WTC11 (cell line): ENCODE results near the gene MAGI3.

Experiments
- ATF1 ChIP-seq: sonication (generic); formaldehyde crosslinking; IDR thresholded peaks from 2 replicates; pipeline ENCODE4 v1.8.1; 2023; ENCODE audit warnings: mild to moderate bottlenecking, moderate library complexity, missing genetic modification reagents
- CREM ChIP-seq: sonication (generic); formaldehyde crosslinking; IDR thresholded peaks from 2 replicates; pipeline ENCODE4 v1.8.1; 2022; ENCODE audit warnings: mild to moderate bottlenecking, missing genetic modification reagents, moderate library complexity
- ELF4 ChIP-seq: sonication (generic); formaldehyde crosslinking; IDR thresholded peaks from 2 replicates; pipeline ENCODE4 v1.8.1; 2022; ENCODE audit warnings: low read depth, mild to moderate bottlenecking, moderate library complexity, missing genetic modification reagents
- ERG ChIP-seq: fragments of 250-450 bp; sonication (Bioruptor Pico); IDR thresholded peaks from 2 replicates; pipeline ENCODE4 v1.8.0; 2021; ENCODE audit warnings: mild to moderate bottlenecking
- GABPB1 ChIP-seq: sonication (generic); formaldehyde crosslinking; IDR thresholded peaks from 2 replicates; pipeline ENCODE4 v1.8.1; 2023; ENCODE audit warnings: mild to moderate bottlenecking, missing genetic modification reagents
- NFATC4 ChIP-seq: fragments of 250-450 bp; sonication (Bioruptor Pico); IDR thresholded peaks from 2 replicates; pipeline ENCODE4 v1.9.0; 2021; ENCODE audit warnings: mild to moderate bottlenecking
- NR2C2 ChIP-seq: sonication (generic); formaldehyde crosslinking; IDR thresholded peaks from 2 replicates; pipeline ENCODE4 v1.8.0; 2022; ENCODE audit warnings: mild to moderate bottlenecking, missing genetic modification reagents
- USF2 ChIP-seq: sonication (generic); formaldehyde crosslinking; IDR thresholded peaks from 2 replicates; pipeline ENCODE4 v1.8.1; 2023; ENCODE audit warnings: mild to moderate bottlenecking, missing genetic modification reagents, moderate library complexity
- ZNF232 ChIP-seq: sonication (generic); formaldehyde crosslinking; IDR thresholded peaks from 2 replicates; pipeline ENCODE4 v1.8.0; 2022; ENCODE audit warnings: mild to moderate bottlenecking, missing genetic modification reagents
- TF ChIP-seq, protein P1 (sequence below): fragments of 200-600 bp; IDR thresholded peaks from 2 replicates; pipeline ENCODE4 v1.8.0; 2022; ENCODE audit warnings: antibody characterized with exemption

DNA sequence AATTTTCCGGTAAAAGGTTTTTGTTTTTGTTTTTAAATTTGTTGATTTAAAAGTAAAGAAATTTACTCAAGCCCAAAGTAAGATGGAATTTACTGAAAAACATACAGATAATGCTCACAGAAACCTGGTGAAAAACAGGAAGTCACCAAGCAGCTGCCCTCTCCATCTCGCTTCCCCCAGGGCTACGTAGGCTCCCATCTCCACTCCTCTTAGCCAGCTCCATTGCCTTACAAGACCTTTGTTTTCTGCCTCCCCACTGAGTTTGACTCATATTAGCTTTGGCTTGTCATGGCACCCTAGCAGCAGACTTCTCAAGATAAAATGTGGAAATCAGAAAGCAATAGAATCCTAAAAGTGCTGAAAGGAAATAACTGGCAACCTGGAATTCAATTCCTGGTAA is 311.1 kb downstream of the MAGI3 start:
- TF ChIP-seq, protein P1, sequence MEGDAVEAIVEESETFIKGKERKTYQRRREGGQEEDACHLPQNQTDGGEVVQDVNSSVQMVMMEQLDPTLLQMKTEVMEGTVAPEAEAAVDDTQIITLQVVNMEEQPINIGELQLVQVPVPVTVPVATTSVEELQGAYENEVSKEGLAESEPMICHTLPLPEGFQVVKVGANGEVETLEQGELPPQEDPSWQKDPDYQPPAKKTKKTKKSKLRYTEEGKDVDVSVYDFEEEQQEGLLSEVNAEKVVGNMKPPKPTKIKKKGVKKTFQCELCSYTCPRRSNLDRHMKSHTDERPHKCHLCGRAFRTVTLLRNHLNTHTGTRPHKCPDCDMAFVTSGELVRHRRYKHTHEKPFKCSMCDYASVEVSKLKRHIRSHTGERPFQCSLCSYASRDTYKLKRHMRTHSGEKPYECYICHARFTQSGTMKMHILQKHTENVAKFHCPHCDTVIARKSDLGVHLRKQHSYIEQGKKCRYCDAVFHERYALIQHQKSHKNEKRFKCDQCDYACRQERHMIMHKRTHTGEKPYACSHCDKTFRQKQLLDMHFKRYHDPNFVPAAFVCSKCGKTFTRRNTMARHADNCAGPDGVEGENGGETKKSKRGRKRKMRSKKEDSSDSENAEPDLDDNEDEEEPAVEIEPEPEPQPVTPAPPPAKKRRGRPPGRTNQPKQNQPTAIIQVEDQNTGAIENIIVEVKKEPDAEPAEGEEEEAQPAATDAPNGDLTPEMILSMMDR = no peak
- TF ChIP-seq USF2 (CRISPR knock-in tag) = no peak
- TF ChIP-seq ATF1 (CRISPR knock-in tag) = no peak
- no peak for TF ChIP-seq ELF4
- no peak for TF ChIP-seq ERG (CRISPR knock-in tag)
- no peak for TF ChIP-seq NFATC4 (CRISPR knock-in tag)
- no peak for TF ChIP-seq CREM
- no peak for TF ChIP-seq NR2C2
- no peak for TF ChIP-seq ZNF232 (CRISPR knock-in tag)
- TF ChIP-seq GABPB1 = no peak
